ENCODE measurements around the gene CARMIL3. TPM values are rescaled to one million over a fixed set of nuclear protein-coding genes. Genes with fewer than 3 reads are reported as not detected.

Gene CARMIL3
- total RNA-seq, 2 experiments from 2014 or later, result 0.21 to 0.32 TPM

GRCh38 chr14:24058951-24059475 is 7.2 kb downstream of the CARMIL3 start:
- TF ChIP-seq CTCF (conservative IDR thresholded peaks at IDR 0.05; ENCODE audit: low read length), result no peak
- no peak for TF ChIP-seq EZH2phosphoT487 (IDR thresholded peaks at IDR 0.05; ENCODE audit: borderline replicate concordance, low read depth, low read length)
- no peak overlapping the region for H3K27ac ChIP-seq (ENCODE audit: low read depth, low read length, poor library complexity, severe bottlenecking)
- no peaks in the 10 kb centered on the region for H3K4me1 ChIP-seq (ENCODE audit: insufficient read depth, low read length, poor library complexity, severe bottlenecking)
- intact Hi-C loops (cut with micrococcal nuclease; ENCODE audit: unreplicated experiment), result loop anchor here (1.0 to 2.0 kb wide), 2 partner anchors 31 to 50 kb away; no protein-coding TSS in a partner anchor
- H3K4me3 ChIP-seq (ENCODE audit: low read depth, low read length, poor library complexity, severe bottlenecking), result no peak overlapping the region
- H3K79me2 ChIP-seq (ENCODE audit: insufficient read depth, low read depth, low read length), result no peaks in the 10 kb centered on the region
- ChIA-PET CTCF (ENCODE audit: unreplicated experiment) (interaction anchor here (1.6 kb wide), 1 partner anchor 31 kb away, joined by 8 read pairs; no protein-coding TSS in a partner anchor), POLR2A (interaction anchor here (0.6 kb wide), 1 partner anchor 680 kb away, joined by 4 read pairs; no protein-coding TSS in a partner anchor)
- no TSS peak for BruUV-seq (replicated peaks)
- no peaks in the 10 kb centered on the region for H3K36me3 ChIP-seq (ENCODE audit: insufficient read depth, low read length)
- no peaks in the 10 kb centered on the region for H3K9me2 ChIP-seq (ENCODE audit: insufficient read depth, low read length)
- DNase-seq (ENCODE audit: low spot score), result no peak
- H3K4me2 ChIP-seq (ENCODE audit: low read length), result no peak overlapping the region
- no peak overlapping the region for H2AFZ ChIP-seq (ENCODE audit: low read length)
- no peaks in the 10 kb centered on the region for H3K9me3 ChIP-seq (ENCODE audit: low read length)
- H4K20me1 ChIP-seq (ENCODE audit: insufficient read depth, low read length), result no peaks in the 10 kb centered on the region

GRCh38 chr14:24059841-24060388 is 8.1 kb downstream of the CARMIL3 start:
- Histone ChIP-seq H3K4me2 (ENCODE audit: low read length) (no peak overlapping the region), H2AFZ (ENCODE audit: low read length) (no peak overlapping the region), H3K9me3 (ENCODE audit: low read length) (no peaks in the 10 kb centered on the region), H3K27ac (ENCODE audit: low read depth, low read length, poor library complexity, severe bottlenecking) (no peak overlapping the region), H3K79me2 (ENCODE audit: insufficient read depth, low read depth, low read length) (no peaks in the 10 kb centered on the region), H3K36me3 (ENCODE audit: insufficient read depth, low read length) (no peaks in the 10 kb centered on the region), H3K4me1 (ENCODE audit: insufficient read depth, low read length, poor library complexity, severe bottlenecking) (no peaks in the 10 kb centered on the region), H3K4me3 (ENCODE audit: low read depth, low read length, poor library complexity, severe bottlenecking) (no peak overlapping the region), H3K9me2 (ENCODE audit: insufficient read depth, low read length) (no peaks in the 10 kb centered on the region), H4K20me1 (ENCODE audit: insufficient read depth, low read length) (no peaks in the 10 kb centered on the region)
- intact Hi-C loops (cut with micrococcal nuclease; ENCODE audit: unreplicated experiment), result loop anchor here (2.0 kb wide), 1 partner anchor 49 kb away; no protein-coding TSS in a partner anchor
- TF ChIP-seq EZH2phosphoT487 (IDR thresholded peaks at IDR 0.05; ENCODE audit: borderline replicate concordance, low read depth, low read length), result no peak
- TF ChIP-seq CTCF (conservative IDR thresholded peaks at IDR 0.05; ENCODE audit: low read length), result no peak
- ChIA-PET POLR2A (no interaction called here), CTCF (ENCODE audit: unreplicated experiment) (no interaction called here)
- no TSS peak for BruUV-seq (replicated peaks)
- DNase-seq (ENCODE audit: low spot score), result no peak

GRCh38 chr14:24060443-24060842 is 8.6 kb downstream of the CARMIL3 start:
- TF ChIP-seq EZH2phosphoT487 (IDR thresholded peaks at IDR 0.05; ENCODE audit: borderline replicate concordance, low read depth, low read length), result no peak
- TF ChIP-seq CTCF (conservative IDR thresholded peaks at IDR 0.05; ENCODE audit: low read length), result no peak

More at GRCh38 chr14:24060443-24060842, 8.6 kb downstream of the CARMIL3 start:
- no peaks in the 10 kb centered on the region for H3K4me1 ChIP-seq (ENCODE audit: insufficient read depth, low read length, poor library complexity, severe bottlenecking)
- no TSS peak for BruUV-seq (replicated peaks)
- no peak overlapping the region for H3K4me3 ChIP-seq (ENCODE audit: low read depth, low read length, poor library complexity, severe bottlenecking)
- ChIA-PET POLR2A (no interaction called here), CTCF (ENCODE audit: unreplicated experiment) (interaction anchor here (0.9 kb wide), 1 partner anchor 9 kb away, joined by 3 read pairs; no protein-coding TSS in a partner anchor)
- no peak overlapping the region for H3K27ac ChIP-seq (ENCODE audit: low read depth, low read length, poor library complexity, severe bottlenecking)
- H3K9me2 ChIP-seq (ENCODE audit: insufficient read depth, low read length), result no peaks in the 10 kb centered on the region
- no peak overlapping the region for H2AFZ ChIP-seq (ENCODE audit: low read length)
- H3K9me3 ChIP-seq (ENCODE audit: low read length), result no peaks in the 10 kb centered on the region
- intact Hi-C loops (cut with micrococcal nuclease; ENCODE audit: unreplicated experiment), result no loop called here
- no peak for DNase-seq (ENCODE audit: low spot score)
- no peaks in the 10 kb centered on the region for H3K79me2 ChIP-seq (ENCODE audit: insufficient read depth, low read depth, low read length)
- no peaks in the 10 kb centered on the region for H3K36me3 ChIP-seq (ENCODE audit: insufficient read depth, low read length)
- H4K20me1 ChIP-seq (ENCODE audit: insufficient read depth, low read length), result no peaks in the 10 kb centered on the region
- no peak overlapping the region for H3K4me2 ChIP-seq (ENCODE audit: low read length)

Data from OCI-LY7 (cell line).